ENCODE results near the gene GNPDA2. TPM values are rescaled to one million over a fixed set of nuclear protein-coding genes. Genes with fewer than 3 reads are reported as not detected.

GNPDA2 gene
- total and polyA plus RNA-seq, 2 donors from 2014 or later: 12.3 to 19.4 TPM

DNA sequence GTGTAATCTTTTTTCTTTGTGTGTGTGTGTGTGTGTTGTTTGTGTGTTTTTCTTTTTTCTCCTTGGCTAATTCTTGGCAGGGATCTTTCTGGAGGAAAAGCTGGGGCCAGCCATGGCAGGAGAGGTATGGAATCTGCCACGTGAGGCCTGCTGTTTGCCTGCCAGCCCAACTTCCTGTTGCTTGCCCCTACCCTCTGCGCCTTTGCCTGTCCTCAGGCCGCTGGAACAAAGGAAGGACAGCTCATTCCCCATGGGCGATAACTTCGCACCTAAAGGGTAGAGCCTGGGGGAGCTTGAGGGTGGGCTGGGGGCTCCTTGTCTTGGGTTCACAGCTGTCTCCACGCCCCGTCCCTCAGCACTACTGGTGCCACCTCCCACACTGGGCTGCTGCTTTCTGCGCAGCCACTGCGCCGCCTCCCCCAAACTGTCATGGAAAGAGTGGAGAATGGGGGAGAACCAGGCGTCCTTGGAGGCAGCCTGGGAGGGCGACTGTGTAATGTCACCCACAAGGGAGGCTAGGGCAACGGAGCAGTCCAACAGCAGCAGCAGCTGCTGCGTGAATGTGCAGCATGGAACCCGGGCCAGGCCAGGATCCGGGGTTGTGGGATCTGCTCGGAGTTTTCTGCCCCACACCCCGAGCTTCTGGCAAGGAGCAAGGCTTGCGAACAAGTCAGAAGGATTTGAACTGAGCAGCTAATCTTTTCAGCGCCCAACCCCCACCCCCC lies 62.7 kb downstream of the GNPDA2 start:
- H3K4me1 ChIP-seq (ENCODE audit: control insufficient read depth in 2 of 3, insufficient read depth in 2 of 3, low read depth in 1 of 3, low read length in 3 of 3): no peaks in the 10 kb centered on the region
- H3K27me3 ChIP-seq (ENCODE audit: control insufficient read depth, insufficient read depth, low read length): no peaks in the 10 kb centered on the region
- TF ChIP-seq, protein P1, sequence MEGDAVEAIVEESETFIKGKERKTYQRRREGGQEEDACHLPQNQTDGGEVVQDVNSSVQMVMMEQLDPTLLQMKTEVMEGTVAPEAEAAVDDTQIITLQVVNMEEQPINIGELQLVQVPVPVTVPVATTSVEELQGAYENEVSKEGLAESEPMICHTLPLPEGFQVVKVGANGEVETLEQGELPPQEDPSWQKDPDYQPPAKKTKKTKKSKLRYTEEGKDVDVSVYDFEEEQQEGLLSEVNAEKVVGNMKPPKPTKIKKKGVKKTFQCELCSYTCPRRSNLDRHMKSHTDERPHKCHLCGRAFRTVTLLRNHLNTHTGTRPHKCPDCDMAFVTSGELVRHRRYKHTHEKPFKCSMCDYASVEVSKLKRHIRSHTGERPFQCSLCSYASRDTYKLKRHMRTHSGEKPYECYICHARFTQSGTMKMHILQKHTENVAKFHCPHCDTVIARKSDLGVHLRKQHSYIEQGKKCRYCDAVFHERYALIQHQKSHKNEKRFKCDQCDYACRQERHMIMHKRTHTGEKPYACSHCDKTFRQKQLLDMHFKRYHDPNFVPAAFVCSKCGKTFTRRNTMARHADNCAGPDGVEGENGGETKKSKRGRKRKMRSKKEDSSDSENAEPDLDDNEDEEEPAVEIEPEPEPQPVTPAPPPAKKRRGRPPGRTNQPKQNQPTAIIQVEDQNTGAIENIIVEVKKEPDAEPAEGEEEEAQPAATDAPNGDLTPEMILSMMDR (IDR thresholded peaks at IDR 0.05; ENCODE audit: borderline replicate concordance, extremely low read depth, insufficient read depth): no peak
- no peak overlapping the region for H3K9ac ChIP-seq (ENCODE audit: low read length in 3 of 3)
- FAIRE-seq (no peak), DNase-seq (peak in 1 of 5 donors; percentile 46)
- H3K36me3 ChIP-seq (ENCODE audit: control insufficient read depth in 2 of 3, insufficient read depth in 3 of 3, low read length in 3 of 3): no peaks in the 10 kb centered on the region
- H3K27ac ChIP-seq (ENCODE audit: low read depth in 2 of 2, low read length in 2 of 2): no peak overlapping the region
- intact Hi-C loops (cut with DNase I): no loop called here
- no peaks in the 10 kb centered on the region for H3K9me3 ChIP-seq (ENCODE audit: control insufficient read depth in 2 of 3, insufficient read depth in 1 of 3, low read length in 3 of 3)
- H3K4me3 ChIP-seq (ENCODE audit: low read length in 3 of 3): no peak overlapping the region

DNA sequence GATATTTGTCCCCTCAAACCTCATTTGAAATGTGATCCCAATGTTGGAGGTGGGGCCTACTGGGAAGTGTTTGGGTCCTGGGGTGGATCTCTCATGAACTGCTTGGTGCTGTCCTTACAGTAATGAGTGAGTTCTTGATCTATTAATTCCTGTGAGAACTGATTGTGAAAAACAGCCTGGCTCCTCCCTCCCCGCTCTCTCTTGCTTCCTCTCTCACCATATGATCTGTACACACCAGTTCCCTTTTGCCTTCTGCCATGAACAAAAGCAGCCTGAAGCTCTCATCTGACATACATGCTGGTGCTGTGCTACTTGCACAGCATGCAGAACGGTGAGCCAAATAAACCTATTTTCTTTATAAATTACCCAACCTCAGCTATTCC lies 63.7 kb downstream of the GNPDA2 start:
- Histone ChIP-seq H3K36me3 (ENCODE audit: control insufficient read depth in 2 of 3, insufficient read depth in 3 of 3, low read length in 3 of 3) (no peaks in the 10 kb centered on the region), H3K9me3 (ENCODE audit: control insufficient read depth in 2 of 3, insufficient read depth in 1 of 3, low read length in 3 of 3) (no peaks in the 10 kb centered on the region), H3K27ac (ENCODE audit: low read depth in 2 of 2, low read length in 2 of 2) (no peak overlapping the region), H3K27me3 (ENCODE audit: control insufficient read depth, insufficient read depth, low read length) (no peaks in the 10 kb centered on the region), H3K4me3 (ENCODE audit: low read length in 3 of 3) (no peak overlapping the region), H3K4me1 (ENCODE audit: control insufficient read depth in 2 of 3, insufficient read depth in 2 of 3, low read depth in 1 of 3, low read length in 3 of 3) (no peaks in the 10 kb centered on the region), H3K9ac (ENCODE audit: low read length in 3 of 3) (no peak overlapping the region)
- intact Hi-C loops (cut with DNase I): no loop called here
- TF ChIP-seq, protein P1 (IDR thresholded peaks at IDR 0.05; ENCODE audit: borderline replicate concordance, extremely low read depth, insufficient read depth): no peak
- no peak for DNase-seq
- no peak for FAIRE-seq

DNA sequence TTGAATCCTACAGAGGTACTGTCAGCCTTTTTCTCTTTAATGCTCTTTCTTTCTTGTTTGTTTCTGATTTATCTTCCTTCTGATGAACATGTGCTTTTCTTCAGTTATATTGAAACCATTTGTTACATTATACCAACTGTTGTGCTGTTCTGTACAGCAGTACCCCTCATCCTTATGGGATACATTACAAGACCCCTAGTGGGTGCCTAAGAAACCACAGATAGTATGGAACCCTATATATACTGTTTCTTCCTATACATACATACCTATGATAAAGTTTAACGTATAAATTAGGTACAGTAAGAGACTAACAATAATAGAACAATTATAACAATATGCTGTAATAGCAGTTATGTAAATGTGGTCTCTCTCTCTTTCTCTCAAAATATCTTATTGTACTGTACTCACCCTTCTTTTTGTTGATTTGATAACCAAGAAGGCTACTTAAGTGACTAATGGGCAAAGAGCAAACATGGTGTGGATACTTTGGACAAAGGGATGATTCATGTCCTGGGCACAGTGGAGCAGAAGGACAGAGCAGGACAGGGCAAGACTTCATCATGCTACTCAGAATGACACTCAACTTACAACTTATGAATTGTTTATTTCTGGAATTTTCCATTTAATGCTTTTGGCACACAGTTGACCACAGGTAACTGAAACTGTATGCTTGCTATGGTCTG lies 64.3 kb downstream of the GNPDA2 start:
- Histone ChIP-seq H3K27me3 (ENCODE audit: control insufficient read depth, insufficient read depth, low read length) (no peaks in the 10 kb centered on the region), H3K4me1 (ENCODE audit: control insufficient read depth in 2 of 3, insufficient read depth in 2 of 3, low read depth in 1 of 3, low read length in 3 of 3) (no peaks in the 10 kb centered on the region), H3K9ac (ENCODE audit: low read length in 3 of 3) (no peak overlapping the region), H3K4me3 (ENCODE audit: low read length in 3 of 3) (no peak overlapping the region), H3K27ac (ENCODE audit: low read depth in 2 of 2, low read length in 2 of 2) (no peak overlapping the region), H3K9me3 (ENCODE audit: control insufficient read depth in 2 of 3, insufficient read depth in 1 of 3, low read length in 3 of 3) (no peaks in the 10 kb centered on the region), H3K36me3 (ENCODE audit: control insufficient read depth in 2 of 3, insufficient read depth in 3 of 3, low read length in 3 of 3) (no peaks in the 10 kb centered on the region)
- TF ChIP-seq, protein P1 (IDR thresholded peaks at IDR 0.05; ENCODE audit: borderline replicate concordance, extremely low read depth, insufficient read depth): no peak
- intact Hi-C loops (cut with DNase I): no loop called here
- DNase-seq: no peak
- no peak for FAIRE-seq
